ENCODE results near the gene ACOT4. TPM values are rescaled to one million over a fixed set of nuclear protein-coding genes. Genes with fewer than 3 reads are reported as not detected.

The ACOT4 gene
- total and polyA plus RNA-seq, 2 of the 8 experiments (the other 6 are each of a cell fraction or from before 2014, with no cell fraction given) = 0.80 to 1.1 TPM

DNA sequence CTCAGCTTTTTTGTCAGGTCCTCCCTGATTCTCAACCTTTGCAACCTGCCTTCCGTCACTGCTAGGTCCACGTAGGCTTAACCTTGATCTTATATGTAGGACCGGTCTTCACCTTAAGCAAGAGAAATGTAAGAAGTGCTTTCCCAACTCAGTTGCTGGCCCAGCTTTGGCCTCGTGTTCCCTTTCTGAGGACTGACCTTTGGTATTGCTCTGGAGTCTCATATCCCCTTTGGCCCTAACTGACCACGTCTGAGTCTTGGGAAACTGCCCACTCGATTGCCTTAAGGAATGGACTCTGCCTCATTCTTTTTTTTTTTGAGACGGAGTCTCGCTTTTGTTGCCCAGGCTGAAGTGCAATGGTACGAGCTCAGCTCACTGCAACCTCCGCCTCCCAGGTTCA, 28.6 kb downstream of the ACOT4 start (continued):
- TF ChIP-seq, protein P1, sequence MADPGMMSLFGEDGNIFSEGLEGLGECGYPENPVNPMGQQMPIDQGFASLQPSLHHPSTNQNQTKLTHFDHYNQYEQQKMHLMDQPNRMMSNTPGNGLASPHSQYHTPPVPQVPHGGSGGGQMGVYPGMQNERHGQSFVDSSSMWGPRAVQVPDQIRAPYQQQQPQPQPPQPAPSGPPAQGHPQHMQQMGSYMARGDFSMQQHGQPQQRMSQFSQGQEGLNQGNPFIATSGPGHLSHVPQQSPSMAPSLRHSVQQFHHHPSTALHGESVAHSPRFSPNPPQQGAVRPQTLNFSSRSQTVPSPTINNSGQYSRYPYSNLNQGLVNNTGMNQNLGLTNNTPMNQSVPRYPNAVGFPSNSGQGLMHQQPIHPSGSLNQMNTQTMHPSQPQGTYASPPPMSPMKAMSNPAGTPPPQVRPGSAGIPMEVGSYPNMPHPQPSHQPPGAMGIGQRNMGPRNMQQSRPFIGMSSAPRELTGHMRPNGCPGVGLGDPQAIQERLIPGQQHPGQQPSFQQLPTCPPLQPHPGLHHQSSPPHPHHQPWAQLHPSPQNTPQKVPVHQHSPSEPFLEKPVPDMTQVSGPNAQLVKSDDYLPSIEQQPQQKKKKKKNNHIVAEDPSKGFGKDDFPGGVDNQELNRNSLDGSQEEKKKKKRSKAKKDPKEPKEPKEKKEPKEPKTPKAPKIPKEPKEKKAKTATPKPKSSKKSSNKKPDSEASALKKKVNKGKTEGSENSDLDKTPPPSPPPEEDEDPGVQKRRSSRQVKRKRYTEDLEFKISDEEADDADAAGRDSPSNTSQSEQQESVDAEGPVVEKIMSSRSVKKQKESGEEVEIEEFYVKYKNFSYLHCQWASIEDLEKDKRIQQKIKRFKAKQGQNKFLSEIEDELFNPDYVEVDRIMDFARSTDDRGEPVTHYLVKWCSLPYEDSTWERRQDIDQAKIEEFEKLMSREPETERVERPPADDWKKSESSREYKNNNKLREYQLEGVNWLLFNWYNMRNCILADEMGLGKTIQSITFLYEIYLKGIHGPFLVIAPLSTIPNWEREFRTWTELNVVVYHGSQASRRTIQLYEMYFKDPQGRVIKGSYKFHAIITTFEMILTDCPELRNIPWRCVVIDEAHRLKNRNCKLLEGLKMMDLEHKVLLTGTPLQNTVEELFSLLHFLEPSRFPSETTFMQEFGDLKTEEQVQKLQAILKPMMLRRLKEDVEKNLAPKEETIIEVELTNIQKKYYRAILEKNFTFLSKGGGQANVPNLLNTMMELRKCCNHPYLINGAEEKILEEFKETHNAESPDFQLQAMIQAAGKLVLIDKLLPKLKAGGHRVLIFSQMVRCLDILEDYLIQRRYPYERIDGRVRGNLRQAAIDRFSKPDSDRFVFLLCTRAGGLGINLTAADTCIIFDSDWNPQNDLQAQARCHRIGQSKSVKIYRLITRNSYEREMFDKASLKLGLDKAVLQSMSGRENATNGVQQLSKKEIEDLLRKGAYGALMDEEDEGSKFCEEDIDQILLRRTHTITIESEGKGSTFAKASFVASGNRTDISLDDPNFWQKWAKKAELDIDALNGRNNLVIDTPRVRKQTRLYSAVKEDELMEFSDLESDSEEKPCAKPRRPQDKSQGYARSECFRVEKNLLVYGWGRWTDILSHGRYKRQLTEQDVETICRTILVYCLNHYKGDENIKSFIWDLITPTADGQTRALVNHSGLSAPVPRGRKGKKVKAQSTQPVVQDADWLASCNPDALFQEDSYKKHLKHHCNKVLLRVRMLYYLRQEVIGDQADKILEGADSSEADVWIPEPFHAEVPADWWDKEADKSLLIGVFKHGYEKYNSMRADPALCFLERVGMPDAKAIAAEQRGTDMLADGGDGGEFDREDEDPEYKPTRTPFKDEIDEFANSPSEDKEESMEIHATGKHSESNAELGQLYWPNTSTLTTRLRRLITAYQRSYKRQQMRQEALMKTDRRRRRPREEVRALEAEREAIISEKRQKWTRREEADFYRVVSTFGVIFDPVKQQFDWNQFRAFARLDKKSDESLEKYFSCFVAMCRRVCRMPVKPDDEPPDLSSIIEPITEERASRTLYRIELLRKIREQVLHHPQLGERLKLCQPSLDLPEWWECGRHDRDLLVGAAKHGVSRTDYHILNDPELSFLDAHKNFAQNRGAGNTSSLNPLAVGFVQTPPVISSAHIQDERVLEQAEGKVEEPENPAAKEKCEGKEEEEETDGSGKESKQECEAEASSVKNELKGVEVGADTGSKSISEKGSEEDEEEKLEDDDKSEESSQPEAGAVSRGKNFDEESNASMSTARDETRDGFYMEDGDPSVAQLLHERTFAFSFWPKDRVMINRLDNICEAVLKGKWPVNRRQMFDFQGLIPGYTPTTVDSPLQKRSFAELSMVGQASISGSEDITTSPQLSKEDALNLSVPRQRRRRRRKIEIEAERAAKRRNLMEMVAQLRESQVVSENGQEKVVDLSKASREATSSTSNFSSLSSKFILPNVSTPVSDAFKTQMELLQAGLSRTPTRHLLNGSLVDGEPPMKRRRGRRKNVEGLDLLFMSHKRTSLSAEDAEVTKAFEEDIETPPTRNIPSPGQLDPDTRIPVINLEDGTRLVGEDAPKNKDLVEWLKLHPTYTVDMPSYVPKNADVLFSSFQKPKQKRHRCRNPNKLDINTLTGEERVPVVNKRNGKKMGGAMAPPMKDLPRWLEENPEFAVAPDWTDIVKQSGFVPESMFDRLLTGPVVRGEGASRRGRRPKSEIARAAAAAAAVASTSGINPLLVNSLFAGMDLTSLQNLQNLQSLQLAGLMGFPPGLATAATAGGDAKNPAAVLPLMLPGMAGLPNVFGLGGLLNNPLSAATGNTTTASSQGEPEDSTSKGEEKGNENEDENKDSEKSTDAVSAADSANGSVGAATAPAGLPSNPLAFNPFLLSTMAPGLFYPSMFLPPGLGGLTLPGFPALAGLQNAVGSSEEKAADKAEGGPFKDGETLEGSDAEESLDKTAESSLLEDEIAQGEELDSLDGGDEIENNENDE (IDR thresholded peaks at IDR 0.05; ENCODE audit: insufficient replicate concordance, low read length) = no peak
- TF ChIP-seq TBP (IDR thresholded peaks at IDR 0.05; ENCODE audit: low read depth, low read length) (no peak), CHD1 (IDR thresholded peaks at IDR 0.05; ENCODE audit: low read depth, low read length) (no peak), CBX8 (IDR thresholded peaks at IDR 0.05; ENCODE audit: borderline replicate concordance, low read depth, low read length) (no peak), CREB1 (IDR thresholded peaks at IDR 0.05) (no peak), RBBP5 (IDR thresholded peaks at IDR 0.05; ENCODE audit: borderline replicate concordance, low read depth, low read length) (no peak), POLR2AphosphoS5 (IDR thresholded peaks at IDR 0.05; ENCODE audit: low read depth, low read length) (no peak)
- TF ChIP-seq, protein P2, sequence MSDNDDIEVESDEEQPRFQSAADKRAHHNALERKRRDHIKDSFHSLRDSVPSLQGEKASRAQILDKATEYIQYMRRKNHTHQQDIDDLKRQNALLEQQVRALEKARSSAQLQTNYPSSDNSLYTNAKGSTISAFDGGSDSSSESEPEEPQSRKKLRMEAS (IDR thresholded peaks at IDR 0.05) = no peak

All from H1 (cell line).